Measurements from ENCODE around the gene SYT1. TPM values are rescaled to one million over a fixed set of nuclear protein-coding genes. Genes with fewer than 3 reads are reported as not detected.

The SYT1 gene
- polyA plus RNA-seq, 3 donors: 0.72 TPM; not detected in 2

- Histone ChIP-seq H3K9me3 (replicated peaks in 1 of 2; ENCODE audit: control insufficient read depth in 1 of 2, insufficient read depth in 1 of 2, low read length in 2 of 2) (no peaks in the 10 kb centered on the region), H3K4me2 (replicated peaks; ENCODE audit: extremely low read depth, low read length, poor library complexity, severe bottlenecking) (no peak overlapping the region), H3K36me3 (replicated peaks in 1 of 2; ENCODE audit: control insufficient read depth in 1 of 2, insufficient read depth in 2 of 2, low read length in 2 of 2) (no peaks in the 10 kb centered on the region), H3K27ac (ENCODE audit: low read depth in 1 of 2, low read length in 2 of 2) (no peak overlapping the region), H3K27me3 (ENCODE audit: control insufficient read depth in 2 of 2, insufficient read depth in 2 of 2, low read length in 2 of 2) (no peaks in the 10 kb centered on the region), H3K9ac (ENCODE audit: insufficient read depth, low read length, poor library complexity, severe bottlenecking) (no peak overlapping the region), H4K20me1 (ENCODE audit: insufficient read depth, low read length) (no peaks in the 10 kb centered on the region), H2AFZ (ENCODE audit: insufficient read depth, low read depth, low read length, poor library complexity, severe bottlenecking) (no peak overlapping the region), H3K79me2 (ENCODE audit: insufficient read depth, low read length) (no peaks in the 10 kb centered on the region), H3K4me1 (ENCODE audit: control insufficient read depth in 1 of 2, insufficient read depth in 2 of 2, low read length in 2 of 2) (no peaks in the 10 kb centered on the region), H3K4me3 (replicated peaks in 1 of 3; ENCODE audit: low read depth in 2 of 3, low read length in 3 of 3) (no peak overlapping the region)
- intact Hi-C loops (cut with micrococcal nuclease): no loop called here
- 100% methylated on average over 2 of the region's 2 CpGs for WGBS (ENCODE audit: insufficient coverage)
- Mint-ChIP-seq H3K4me3 (no peak overlapping the region), H3K4me1 (no peaks in the 10 kb centered on the region), H3K27ac (no peak overlapping the region), H3K36me3 (no peaks in the 10 kb centered on the region), H3K27me3 (ENCODE audit: low read depth in 3 of 3) (peaks cover 0 to 1% (median 0%) of the 10 kb centered on the region in 3 donors), H3K9me3 (peaks cover 0 to 3% (median 0%) of the 10 kb centered on the region in 7 donors)
- DNase-seq: no peak
- TF ChIP-seq CTCF (IDR thresholded peaks at IDR 0.05): no peak
Measured at GRCh38 chr12:79326222-79326621, 461.6 kb downstream of the SYT1 start.

- H3K36me3 Mint-ChIP-seq: no peaks in the 10 kb centered on the region
- TF ChIP-seq CTCF (IDR thresholded peaks at IDR 0.05): no peak
Measured at GRCh38 chr12:79326663-79327062, 462.1 kb downstream of the SYT1 start.

More at GRCh38 chr12:79326663-79327062, 462.1 kb downstream of the SYT1 start:
- Mint-ChIP-seq H3K4me1 (no peaks in the 10 kb centered on the region), H3K27me3 (ENCODE audit: low read depth in 3 of 3) (peaks cover 0 to 1% (median 0%) of the 10 kb centered on the region in 3 donors), H3K27ac (no peak overlapping the region), H3K9me3 (peaks cover 0 to 2% (median 0%) of the 10 kb centered on the region in 7 donors), H3K4me3 (no peak overlapping the region)
- Histone ChIP-seq H3K9me3 (replicated peaks in 1 of 2; ENCODE audit: control insufficient read depth in 1 of 2, insufficient read depth in 1 of 2, low read length in 2 of 2) (no peaks in the 10 kb centered on the region), H3K9ac (ENCODE audit: insufficient read depth, low read length, poor library complexity, severe bottlenecking) (no peak overlapping the region), H3K27ac (ENCODE audit: low read depth in 1 of 2, low read length in 2 of 2) (no peak overlapping the region), H3K4me1 (ENCODE audit: control insufficient read depth in 1 of 2, insufficient read depth in 2 of 2, low read length in 2 of 2) (no peaks in the 10 kb centered on the region), H3K79me2 (ENCODE audit: insufficient read depth, low read length) (no peaks in the 10 kb centered on the region), H3K4me2 (replicated peaks; ENCODE audit: extremely low read depth, low read length, poor library complexity, severe bottlenecking) (no peak overlapping the region), H3K4me3 (replicated peaks in 1 of 3; ENCODE audit: low read depth in 2 of 3, low read length in 3 of 3) (no peak overlapping the region), H4K20me1 (ENCODE audit: insufficient read depth, low read length) (no peaks in the 10 kb centered on the region), H3K27me3 (ENCODE audit: control insufficient read depth in 2 of 2, insufficient read depth in 2 of 2, low read length in 2 of 2) (no peaks in the 10 kb centered on the region), H3K36me3 (replicated peaks in 1 of 2; ENCODE audit: control insufficient read depth in 1 of 2, insufficient read depth in 2 of 2, low read length in 2 of 2) (no peaks in the 10 kb centered on the region), H2AFZ (ENCODE audit: insufficient read depth, low read depth, low read length, poor library complexity, severe bottlenecking) (no peak overlapping the region)
- intact Hi-C loops (cut with micrococcal nuclease): no loop called here
- DNase-seq: no peak
- WGBS (ENCODE audit: insufficient coverage): 100% methylated on average over 1 of the region's 2 CpGs

Measured in CD14-positive monocyte (primary cell).